Panc1 (cell line): ENCODE data around the gene NHEJ1.

Experiments used
- POLR2AphosphoS5 ChIP-seq: IDR thresholded peaks from 2 replicates; pipeline ENCODE4 v1.6.1; 2012; ENCODE audit warnings: mild to moderate bottlenecking, low read depth, low read length, moderate library complexity
- SIN3A ChIP-seq: IDR thresholded peaks from 2 replicates; pipeline ENCODE4 v1.6.1; 2012; ENCODE audit warnings: low read depth, mild to moderate bottlenecking, low read length, moderate library complexity, borderline replicate concordance; ENCODE audit not compliant: insufficient read depth
- TCF7L2 ChIP-seq: IDR thresholded peaks from 2 replicates; pipeline ENCODE4 v1.6.1; 2011; ENCODE audit warnings: mild to moderate bottlenecking, low read depth, low read length, inconsistent platforms
- TF ChIP-seq, protein P1 (sequence below): fragments of 450-650 bp; IDR thresholded peaks from 2 replicates; pipeline ENCODE4 v1.5.1; 2017; ENCODE audit warnings: mild to moderate bottlenecking
- TF ChIP-seq, protein P2 (sequence below), 2 experiments: IDR thresholded peaks; 2 replicates each; pipeline ENCODE4 v1.6.1; 2011 to 2012; ENCODE audit warnings: low read depth in 2 of 2, control low read depth in 1 of 2, low read length in 1 of 2, mild to moderate bottlenecking in 1 of 2, moderate library complexity in 1 of 2; ENCODE audit not compliant: insufficient read depth in 1 of 2

DNA sequence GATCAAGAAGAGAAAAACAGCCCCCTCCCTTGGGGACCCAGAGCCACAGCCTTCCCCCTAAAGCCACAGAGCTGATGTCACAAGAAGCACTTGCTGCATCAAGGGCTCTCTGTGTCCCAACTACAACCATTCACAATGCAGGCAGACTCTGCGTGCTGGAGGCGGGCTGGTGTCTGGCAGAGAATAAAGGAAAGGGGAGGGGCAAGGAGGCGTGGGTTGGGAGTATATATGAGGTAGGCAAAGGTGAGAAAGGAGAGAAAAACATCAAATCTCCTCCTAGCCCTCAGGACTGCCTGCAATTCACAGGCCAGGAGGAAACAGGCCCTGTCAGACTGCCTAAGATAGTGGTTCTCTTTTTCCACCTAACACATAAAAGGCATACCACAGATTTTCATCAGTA lies 51.1 kb downstream of the NHEJ1 start:
- TF ChIP-seq TCF7L2 (no peak), POLR2AphosphoS5 (no peak), SIN3A (no peak)
- TF ChIP-seq, protein P1, sequence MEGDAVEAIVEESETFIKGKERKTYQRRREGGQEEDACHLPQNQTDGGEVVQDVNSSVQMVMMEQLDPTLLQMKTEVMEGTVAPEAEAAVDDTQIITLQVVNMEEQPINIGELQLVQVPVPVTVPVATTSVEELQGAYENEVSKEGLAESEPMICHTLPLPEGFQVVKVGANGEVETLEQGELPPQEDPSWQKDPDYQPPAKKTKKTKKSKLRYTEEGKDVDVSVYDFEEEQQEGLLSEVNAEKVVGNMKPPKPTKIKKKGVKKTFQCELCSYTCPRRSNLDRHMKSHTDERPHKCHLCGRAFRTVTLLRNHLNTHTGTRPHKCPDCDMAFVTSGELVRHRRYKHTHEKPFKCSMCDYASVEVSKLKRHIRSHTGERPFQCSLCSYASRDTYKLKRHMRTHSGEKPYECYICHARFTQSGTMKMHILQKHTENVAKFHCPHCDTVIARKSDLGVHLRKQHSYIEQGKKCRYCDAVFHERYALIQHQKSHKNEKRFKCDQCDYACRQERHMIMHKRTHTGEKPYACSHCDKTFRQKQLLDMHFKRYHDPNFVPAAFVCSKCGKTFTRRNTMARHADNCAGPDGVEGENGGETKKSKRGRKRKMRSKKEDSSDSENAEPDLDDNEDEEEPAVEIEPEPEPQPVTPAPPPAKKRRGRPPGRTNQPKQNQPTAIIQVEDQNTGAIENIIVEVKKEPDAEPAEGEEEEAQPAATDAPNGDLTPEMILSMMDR, result no peak
- TF ChIP-seq, protein P2, sequence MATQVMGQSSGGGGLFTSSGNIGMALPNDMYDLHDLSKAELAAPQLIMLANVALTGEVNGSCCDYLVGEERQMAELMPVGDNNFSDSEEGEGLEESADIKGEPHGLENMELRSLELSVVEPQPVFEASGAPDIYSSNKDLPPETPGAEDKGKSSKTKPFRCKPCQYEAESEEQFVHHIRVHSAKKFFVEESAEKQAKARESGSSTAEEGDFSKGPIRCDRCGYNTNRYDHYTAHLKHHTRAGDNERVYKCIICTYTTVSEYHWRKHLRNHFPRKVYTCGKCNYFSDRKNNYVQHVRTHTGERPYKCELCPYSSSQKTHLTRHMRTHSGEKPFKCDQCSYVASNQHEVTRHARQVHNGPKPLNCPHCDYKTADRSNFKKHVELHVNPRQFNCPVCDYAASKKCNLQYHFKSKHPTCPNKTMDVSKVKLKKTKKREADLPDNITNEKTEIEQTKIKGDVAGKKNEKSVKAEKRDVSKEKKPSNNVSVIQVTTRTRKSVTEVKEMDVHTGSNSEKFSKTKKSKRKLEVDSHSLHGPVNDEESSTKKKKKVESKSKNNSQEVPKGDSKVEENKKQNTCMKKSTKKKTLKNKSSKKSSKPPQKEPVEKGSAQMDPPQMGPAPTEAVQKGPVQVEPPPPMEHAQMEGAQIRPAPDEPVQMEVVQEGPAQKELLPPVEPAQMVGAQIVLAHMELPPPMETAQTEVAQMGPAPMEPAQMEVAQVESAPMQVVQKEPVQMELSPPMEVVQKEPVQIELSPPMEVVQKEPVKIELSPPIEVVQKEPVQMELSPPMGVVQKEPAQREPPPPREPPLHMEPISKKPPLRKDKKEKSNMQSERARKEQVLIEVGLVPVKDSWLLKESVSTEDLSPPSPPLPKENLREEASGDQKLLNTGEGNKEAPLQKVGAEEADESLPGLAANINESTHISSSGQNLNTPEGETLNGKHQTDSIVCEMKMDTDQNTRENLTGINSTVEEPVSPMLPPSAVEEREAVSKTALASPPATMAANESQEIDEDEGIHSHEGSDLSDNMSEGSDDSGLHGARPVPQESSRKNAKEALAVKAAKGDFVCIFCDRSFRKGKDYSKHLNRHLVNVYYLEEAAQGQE (IDR thresholded peaks at IDR 0.05; ENCODE audit: insufficient read depth in 1 of 2, low read depth in 2 of 2, low read length in 1 of 2), result no peak
